Measurements from ENCODE around the gene N4BP2L1.

Gene N4BP2L1

GRCh38 chr13:32414580-32414979 lies 13.3 kb downstream of the N4BP2L1 start:
- TF ChIP-seq FOXP2 (optimal IDR thresholded peaks at IDR 0.05; ENCODE audit: borderline replicate concordance, extremely low read depth, extremely low read length, insufficient read depth) = no peak
- no peak for TF ChIP-seq REST (IDR thresholded peaks at IDR 0.05; ENCODE audit: insufficient read depth in 1 of 2, low read depth in 2 of 2, low read length in 2 of 2)
- no peak for TF ChIP-seq POLR2AphosphoS5 (IDR thresholded peaks at IDR 0.05; ENCODE audit: low read depth, low read length)
- TF ChIP-seq SIN3A (IDR thresholded peaks at IDR 0.05; ENCODE audit: borderline replicate concordance, insufficient read depth, low read length) = no peak
- TF ChIP-seq TAF1 (IDR thresholded peaks at IDR 0.05; ENCODE audit: borderline replicate concordance, insufficient read depth, low read length) = no peak

GRCh38 chr13:32413284-32413683 lies 14.6 kb downstream of the N4BP2L1 start:
- TF ChIP-seq TAF1 (IDR thresholded peaks at IDR 0.05; ENCODE audit: borderline replicate concordance, insufficient read depth, low read length) = no peak
- TF ChIP-seq POLR2AphosphoS5 (IDR thresholded peaks at IDR 0.05; ENCODE audit: low read depth, low read length) = no peak
- TF ChIP-seq REST (IDR thresholded peaks at IDR 0.05; ENCODE audit: insufficient read depth in 1 of 2, low read depth in 2 of 2, low read length in 2 of 2) = no peak
- no peak for TF ChIP-seq FOXP2 (optimal IDR thresholded peaks at IDR 0.05; ENCODE audit: borderline replicate concordance, extremely low read depth, extremely low read length, insufficient read depth)
- no peak for TF ChIP-seq SIN3A (IDR thresholded peaks at IDR 0.05; ENCODE audit: borderline replicate concordance, insufficient read depth, low read length)

- no peak for TF ChIP-seq REST (IDR thresholded peaks at IDR 0.05; ENCODE audit: insufficient read depth in 1 of 2, low read depth in 2 of 2, low read length in 2 of 2)
- no peak for TF ChIP-seq SIN3A (IDR thresholded peaks at IDR 0.05; ENCODE audit: borderline replicate concordance, insufficient read depth, low read length)
- no peak for TF ChIP-seq POLR2AphosphoS5 (IDR thresholded peaks at IDR 0.05; ENCODE audit: low read depth, low read length)
- no peak for TF ChIP-seq TAF1 (IDR thresholded peaks at IDR 0.05; ENCODE audit: borderline replicate concordance, insufficient read depth, low read length)
- no peak for TF ChIP-seq FOXP2 (optimal IDR thresholded peaks at IDR 0.05; ENCODE audit: borderline replicate concordance, extremely low read depth, extremely low read length, insufficient read depth)
Observed at GRCh38 chr13:32409561-32410421, 18.1 kb downstream of the N4BP2L1 start.

- TF ChIP-seq FOXP2 (optimal IDR thresholded peaks at IDR 0.05; ENCODE audit: borderline replicate concordance, extremely low read depth, extremely low read length, insufficient read depth) (no peak), REST (IDR thresholded peaks at IDR 0.05; ENCODE audit: insufficient read depth in 1 of 2, low read depth in 2 of 2, low read length in 2 of 2) (no peak), TAF1 (IDR thresholded peaks at IDR 0.05; ENCODE audit: borderline replicate concordance, insufficient read depth, low read length) (no peak), SIN3A (IDR thresholded peaks at IDR 0.05; ENCODE audit: borderline replicate concordance, insufficient read depth, low read length) (no peak), POLR2AphosphoS5 (IDR thresholded peaks at IDR 0.05; ENCODE audit: low read depth, low read length) (no peak)
Observed at GRCh38 chr13:32409001-32409313, 19.0 kb downstream of the N4BP2L1 start.

Measured in PFSK-1 (cell line).